Measurements from ENCODE around the gene KRTAP10-10.
"Not testable (repeated sequence)": the region's sequence is repeated elsewhere in the genome, so short reads cannot be mapped to it uniquely, and the experiment has no call there.

Gene KRTAP10-10

DNA sequence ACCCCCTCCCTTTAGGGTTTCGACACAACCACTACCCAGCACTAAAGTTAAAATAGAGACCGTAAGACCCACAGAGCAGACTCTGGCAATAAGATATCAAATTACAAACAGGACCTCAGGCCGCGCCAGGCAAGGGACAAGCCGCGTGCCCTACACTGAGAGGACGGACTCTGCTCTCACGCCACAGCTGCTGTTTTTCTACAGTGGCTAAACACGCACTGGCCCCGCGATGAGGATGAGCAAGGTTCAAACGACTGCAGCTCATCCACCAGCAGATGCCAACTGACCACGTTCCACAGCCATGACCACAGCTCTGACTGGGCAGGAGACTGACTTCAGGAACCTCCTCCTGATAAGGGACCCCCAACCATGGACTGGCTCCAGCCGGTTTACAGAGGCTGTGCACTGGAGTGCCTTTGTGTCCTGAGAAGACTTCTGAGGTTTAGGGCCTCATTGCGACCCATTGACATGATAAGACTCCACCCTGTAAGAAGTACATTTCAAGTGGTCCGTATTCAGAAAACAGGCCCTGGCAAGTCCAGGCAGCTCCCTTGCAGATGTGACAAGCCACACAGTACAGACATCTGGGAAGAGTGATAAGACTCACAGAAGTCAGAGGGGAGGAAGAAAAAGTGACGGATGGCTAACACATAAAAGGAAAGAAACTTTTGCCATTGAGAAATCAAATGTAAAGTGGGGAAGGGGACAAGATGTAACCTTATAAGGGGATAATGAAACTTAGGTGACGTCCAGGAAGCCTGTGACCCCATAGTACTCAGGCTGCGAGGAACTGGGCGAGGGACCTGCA is 43.4 kb upstream of the KRTAP10-10 start:
- TF ChIP-seq, protein P1, sequence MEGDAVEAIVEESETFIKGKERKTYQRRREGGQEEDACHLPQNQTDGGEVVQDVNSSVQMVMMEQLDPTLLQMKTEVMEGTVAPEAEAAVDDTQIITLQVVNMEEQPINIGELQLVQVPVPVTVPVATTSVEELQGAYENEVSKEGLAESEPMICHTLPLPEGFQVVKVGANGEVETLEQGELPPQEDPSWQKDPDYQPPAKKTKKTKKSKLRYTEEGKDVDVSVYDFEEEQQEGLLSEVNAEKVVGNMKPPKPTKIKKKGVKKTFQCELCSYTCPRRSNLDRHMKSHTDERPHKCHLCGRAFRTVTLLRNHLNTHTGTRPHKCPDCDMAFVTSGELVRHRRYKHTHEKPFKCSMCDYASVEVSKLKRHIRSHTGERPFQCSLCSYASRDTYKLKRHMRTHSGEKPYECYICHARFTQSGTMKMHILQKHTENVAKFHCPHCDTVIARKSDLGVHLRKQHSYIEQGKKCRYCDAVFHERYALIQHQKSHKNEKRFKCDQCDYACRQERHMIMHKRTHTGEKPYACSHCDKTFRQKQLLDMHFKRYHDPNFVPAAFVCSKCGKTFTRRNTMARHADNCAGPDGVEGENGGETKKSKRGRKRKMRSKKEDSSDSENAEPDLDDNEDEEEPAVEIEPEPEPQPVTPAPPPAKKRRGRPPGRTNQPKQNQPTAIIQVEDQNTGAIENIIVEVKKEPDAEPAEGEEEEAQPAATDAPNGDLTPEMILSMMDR (IDR thresholded peaks at IDR 0.05), result no peak
- Histone ChIP-seq H3K27ac (no peak overlapping the region), H3K4me3 (no peak overlapping the region)
- DNase-seq (ENCODE audit: low spot score), result no peak

DNA sequence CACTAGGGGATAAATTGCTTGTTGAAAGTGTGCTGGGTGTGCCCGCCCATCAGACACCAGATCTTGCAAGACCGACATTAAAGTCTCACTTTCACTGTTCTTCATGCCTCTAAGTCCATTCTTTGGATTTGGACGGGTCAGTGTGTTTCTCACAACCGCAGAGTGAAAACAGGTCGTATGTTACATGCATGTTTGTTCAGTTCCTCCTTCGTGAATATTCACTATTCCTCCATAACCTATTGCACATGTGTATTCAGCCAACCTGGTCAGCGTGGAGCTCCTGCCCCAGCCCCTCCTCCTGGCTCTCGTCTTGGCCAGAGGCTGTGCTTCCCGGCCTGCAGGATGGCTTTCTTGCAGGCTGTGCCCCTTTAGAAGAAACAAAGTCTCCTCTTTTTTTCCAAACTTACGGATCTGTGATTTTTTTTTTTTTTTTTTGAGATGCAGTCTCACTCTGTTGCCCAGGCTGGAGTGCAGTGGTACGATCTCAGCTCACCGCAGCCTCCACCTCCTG is 42.7 kb upstream of the KRTAP10-10 start:
- no peak for DNase-seq (ENCODE audit: low spot score)
- H3K4me3 ChIP-seq, result no peak overlapping the region
- TF ChIP-seq, protein P1 (IDR thresholded peaks at IDR 0.05), result no peak
- no peak overlapping the region for H3K27ac ChIP-seq

DNA sequence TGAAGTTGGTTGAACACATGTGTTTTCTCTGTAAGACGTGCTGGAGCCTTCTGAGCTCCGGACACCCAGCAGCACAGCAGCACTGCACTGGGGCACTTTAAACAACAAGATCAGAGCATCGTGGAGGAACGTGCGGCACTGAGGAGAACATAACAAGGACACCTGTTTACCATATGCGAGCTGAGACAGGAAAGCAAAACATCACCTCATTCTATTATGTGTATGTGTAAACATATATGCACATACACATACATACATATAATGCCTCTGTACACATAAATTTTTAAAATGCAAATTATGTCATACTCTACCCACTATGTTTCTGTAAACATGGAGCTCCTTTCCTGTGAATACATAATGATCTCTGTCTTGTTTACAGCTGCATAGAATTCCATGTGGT is 41.6 kb upstream of the KRTAP10-10 start:
- DNase-seq (ENCODE audit: low spot score), result no peak
- Histone ChIP-seq H3K27ac (no peak overlapping the region), H3K4me3 (no peak overlapping the region)
- TF ChIP-seq, protein P1 (IDR thresholded peaks at IDR 0.05), result no peak

DNA sequence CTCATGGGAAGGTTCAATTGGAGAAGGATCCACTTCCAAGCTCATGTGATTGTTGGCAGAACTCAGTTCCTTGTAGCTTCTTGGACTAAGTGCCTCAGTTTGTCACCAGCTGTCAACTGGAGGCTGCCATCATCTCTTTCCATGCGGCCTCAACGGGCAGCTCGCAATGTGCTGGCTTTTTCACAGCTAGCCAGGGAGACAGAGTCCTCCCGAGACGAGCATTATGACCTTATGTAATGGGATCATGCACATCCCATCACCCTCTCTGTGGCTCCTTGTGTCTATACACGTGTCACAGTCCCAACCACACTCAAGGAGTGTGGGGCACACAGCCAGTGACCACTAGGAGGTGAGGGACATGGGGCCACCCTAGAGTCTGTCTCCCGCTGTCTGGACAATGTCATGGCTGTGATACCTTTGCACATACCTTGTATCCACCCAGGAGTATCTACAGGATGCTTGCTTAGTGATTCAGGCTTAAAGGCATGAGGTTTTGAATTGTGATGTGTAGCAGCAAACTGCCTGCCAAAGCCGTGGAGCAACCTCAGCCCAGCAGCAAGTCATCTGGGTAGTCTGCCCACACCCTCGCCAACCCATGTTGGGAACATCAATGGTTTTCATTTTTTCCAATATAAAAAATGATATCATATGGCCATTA is 41.0 kb upstream of the KRTAP10-10 start:
- Histone ChIP-seq H3K4me3 (no peak overlapping the region), H3K27ac (no peak overlapping the region)
- TF ChIP-seq, protein P1 (IDR thresholded peaks at IDR 0.05), result no peak
- DNase-seq (ENCODE audit: low spot score), result no peak

DNA sequence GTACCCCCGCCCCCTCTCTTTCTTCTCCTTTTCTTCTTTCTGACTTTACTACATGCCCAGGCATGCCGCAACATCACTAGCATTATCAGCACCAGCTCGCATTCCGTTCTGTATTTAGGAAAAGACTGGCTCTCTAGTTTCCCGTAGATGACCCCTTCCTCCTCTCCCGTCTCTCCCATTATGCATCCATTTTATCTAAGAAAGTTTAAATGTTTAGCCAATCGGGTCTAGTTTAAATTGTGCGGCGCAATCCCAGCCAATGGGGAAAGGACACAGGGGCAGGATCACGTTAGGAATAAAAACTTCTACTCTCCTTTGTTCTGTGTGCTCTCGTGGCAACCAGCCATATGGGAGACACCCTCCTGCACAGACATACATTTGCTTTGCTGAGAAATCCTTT is 39.1 kb upstream of the KRTAP10-10 start:
- no peak overlapping the region for H3K4me3 ChIP-seq
- TF ChIP-seq, protein P1 (IDR thresholded peaks at IDR 0.05), result no peak
- no peak overlapping the region for H3K27ac ChIP-seq
- no peak for DNase-seq (ENCODE audit: low spot score)

DNA sequence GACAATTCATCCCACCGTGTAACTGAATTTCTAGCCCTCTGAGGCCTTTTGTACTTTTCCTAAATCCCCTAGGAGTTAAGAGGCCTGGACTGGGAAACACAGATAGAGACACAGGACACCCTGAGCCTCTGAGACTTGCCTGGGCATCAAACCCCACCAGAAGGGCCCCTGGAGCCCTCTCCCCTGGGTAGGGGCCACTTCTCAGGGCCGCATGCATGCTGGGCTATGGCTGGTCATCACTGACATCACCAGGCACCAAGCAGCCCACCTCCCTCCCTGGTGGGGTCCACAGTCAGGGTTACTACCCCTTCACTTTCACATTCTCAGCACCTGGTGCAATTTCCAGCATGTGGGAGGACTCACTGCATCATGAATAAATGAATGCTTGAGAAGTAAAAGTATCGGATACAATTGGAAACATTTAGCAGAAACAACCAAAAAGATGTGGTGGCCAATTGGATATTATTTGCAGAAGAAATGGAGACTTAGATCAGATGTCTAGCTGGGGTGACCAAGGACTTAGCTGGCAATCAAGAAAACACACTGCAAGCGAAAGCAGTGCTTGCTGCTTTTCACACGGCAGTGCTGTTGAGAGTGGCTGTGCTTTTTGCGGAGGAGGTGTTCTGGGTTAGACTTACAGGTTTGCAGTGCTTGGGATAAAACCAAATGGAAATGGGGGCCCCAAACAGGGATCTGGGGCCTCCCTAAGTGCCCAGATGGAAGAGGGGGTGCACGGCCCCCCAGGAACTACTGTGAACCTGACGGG is 37.7 kb upstream of the KRTAP10-10 start:
- DNase-seq (ENCODE audit: low spot score), result no peak
- TF ChIP-seq, protein P1 (IDR thresholded peaks at IDR 0.05), result no peak
- no peak overlapping the region for H3K4me3 ChIP-seq
- H3K27ac ChIP-seq, result no peak overlapping the region

DNA sequence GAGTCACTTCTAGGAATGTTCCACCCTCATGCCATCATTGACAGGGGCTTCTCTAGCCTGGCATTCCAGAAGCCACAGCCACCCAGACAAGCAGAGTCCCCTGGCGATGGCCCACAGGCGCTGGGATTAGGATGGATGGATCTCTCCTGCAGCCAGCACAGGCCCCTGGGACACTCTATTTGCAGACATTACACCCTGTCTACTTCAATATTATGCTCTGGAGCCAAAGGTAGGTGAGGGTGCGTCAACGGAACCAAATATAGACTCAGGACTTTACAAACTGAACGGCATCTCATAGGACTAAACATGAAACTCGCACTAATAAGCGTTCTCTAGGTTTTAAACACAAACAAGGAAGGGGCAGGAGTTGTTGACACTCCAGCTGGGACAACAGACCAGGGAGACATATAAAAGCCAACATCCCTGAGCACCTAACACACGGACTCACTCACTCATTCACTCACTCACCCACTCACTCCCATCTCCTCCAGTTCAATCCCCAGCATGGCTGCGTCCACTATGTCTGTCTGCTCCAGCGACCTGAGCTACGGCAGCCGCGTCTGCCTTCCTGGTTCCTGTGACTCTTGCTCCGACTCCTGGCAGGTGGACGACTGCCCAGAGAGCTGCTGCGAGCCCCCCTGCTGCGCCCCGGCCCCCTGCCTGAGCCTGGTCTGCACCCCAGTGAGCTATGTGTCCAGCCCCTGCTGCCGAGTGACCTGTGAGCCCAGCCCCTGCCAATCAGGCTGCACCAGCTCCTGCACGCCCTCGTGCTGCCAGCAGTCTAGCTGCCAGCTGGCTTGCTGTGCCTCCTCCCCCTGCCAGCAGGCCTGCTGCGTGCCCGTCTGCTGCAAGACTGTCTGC is 36.8 kb upstream of the KRTAP10-10 start, which contains the start of gene KRTAP10-7:
Gene KRTAP10-7, plus strand, starts transcription at position 480 of the 861 bp plus-strand sequence. Its CDS starts 25 bp downstream, at position 505.
- not testable (repeated sequence) for DNase-seq (ENCODE audit: low spot score); H3K27ac ChIP-seq; H3K4me3 ChIP-seq

DNA sequence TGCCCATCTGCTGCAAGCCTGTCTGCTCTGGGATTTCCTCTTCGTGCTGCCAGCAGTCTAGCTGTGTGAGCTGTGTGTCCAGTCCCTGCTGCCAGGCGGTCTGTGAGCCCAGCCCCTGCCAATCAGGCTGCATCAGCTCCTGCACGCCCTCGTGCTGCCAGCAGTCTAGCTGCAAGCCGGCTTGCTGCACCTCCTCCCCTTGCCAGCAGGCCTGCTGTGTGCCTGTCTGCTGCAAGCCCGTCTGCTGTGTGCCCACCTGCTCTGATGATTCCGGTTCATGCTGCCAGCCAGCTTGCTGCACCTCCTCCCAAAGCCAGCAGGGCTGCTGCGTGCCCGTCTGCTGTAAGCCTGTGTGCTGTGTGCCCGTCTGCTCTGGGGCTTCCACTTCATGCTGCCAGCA is 36.1 kb upstream of the KRTAP10-10 start:
- H3K4me3 ChIP-seq; DNase-seq (ENCODE audit: low spot score); H3K27ac ChIP-seq: not testable (repeated sequence)
